ENCODE data around the gene PPP4R1.

GRCh38 chr18:9519399-9519798 is 95.0 kb downstream of the PPP4R1 start:
- no peak for TF ChIP-seq CTCF (IDR thresholded peaks at IDR 0.05 in 4 of 5, conservative IDR thresholded peaks at IDR 0.05 in 1 of 5)
- TF ChIP-seq POLR2A (IDR thresholded peaks at IDR 0.05): no peak

Measured in gastrocnemius medialis (tissue), 4 donors.